ENCODE data around the gene MAB21L4. TPM values are rescaled to one million over a fixed set of nuclear protein-coding genes. Genes with fewer than 3 reads are reported as not detected.

The MAB21L4 gene
- total RNA-seq, 4 donors from 2014 or later, result 4.9 to 11.6 (median 9.8) TPM; not detected in 1

DNA sequence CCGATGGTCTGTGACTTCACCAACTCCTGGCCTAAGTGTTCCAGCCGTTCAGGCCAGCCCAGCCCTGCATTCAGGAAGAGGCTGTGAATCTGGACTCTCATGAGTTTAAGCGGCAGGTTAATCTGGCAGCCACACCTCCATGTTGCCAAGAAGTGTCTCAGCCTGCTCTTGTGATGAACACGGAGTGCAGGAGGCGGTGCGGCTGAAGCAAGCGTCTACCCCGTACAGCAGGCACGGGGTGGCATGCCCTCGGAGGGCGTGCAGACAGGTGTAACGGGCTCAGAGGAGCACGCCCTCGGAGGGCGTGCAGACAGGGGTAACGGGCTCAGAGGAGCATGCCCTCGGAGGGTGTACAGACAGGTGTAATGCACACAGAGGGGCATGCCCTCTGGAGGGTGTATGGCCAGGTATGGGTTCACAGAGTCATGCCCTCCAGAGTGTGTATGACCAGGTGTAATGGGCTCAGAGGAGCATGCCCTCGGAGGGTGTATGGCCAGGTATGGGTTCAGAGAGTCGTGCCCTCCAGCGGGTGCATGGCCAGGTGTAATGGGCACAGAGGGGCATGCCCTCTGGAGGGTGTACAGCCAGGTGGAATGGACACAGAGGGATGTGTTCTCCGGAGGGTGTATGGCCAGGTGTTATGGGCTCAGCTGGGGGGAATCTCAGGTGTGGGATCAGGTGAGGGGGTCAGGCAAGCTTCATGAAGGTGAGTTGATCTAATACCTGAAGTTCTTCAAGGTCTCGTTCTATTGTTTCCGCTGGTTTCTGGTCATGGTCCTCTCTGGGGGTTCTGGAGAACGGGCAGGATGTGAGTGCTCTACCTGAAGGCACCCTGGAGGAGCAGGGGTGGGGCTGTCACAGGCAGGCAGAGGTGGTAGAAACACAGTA is 32.8 kb upstream of the MAB21L4 start:
- peaks cover 0 to 4% (median 0%) of the 10 kb centered on the region in 4 donors for H3K4me1 ChIP-seq
- no peaks in the 10 kb centered on the region for H3K27me3 ChIP-seq
- in situ Hi-C loops (cut with MboI; ENCODE audit: low pct_ligation_motif_present in 1 of 4, low pct_unique_long_range_greater_than_20kb in 1 of 4, low sequenced_read_pairs in 3 of 4), result no loop called here
- no peak overlapping the region for H3K27ac ChIP-seq
- intact Hi-C loops (cut with DNase I; ENCODE audit: low total_unique reads), result no loop called here
- no peaks in the 10 kb centered on the region for H3K9me3 ChIP-seq
- H3K4me3 ChIP-seq, result no peak overlapping the region
- no peak for DNase-seq
- WGBS, 2 donors (ENCODE audit: low coverage in 1 of 2), result 81% methylated on average over 24 of the region's 24 CpGs; no CpG with 5 or more reads in 1 of the 2 donors
- H3K36me3 ChIP-seq, result no peaks in the 10 kb centered on the region
- TF ChIP-seq EP300 (IDR thresholded peaks at IDR 0.05; ENCODE audit: low read depth) (no peak), POLR2AphosphoS5 (IDR thresholded peaks at IDR 0.05) (no peak), POLR2A (IDR thresholded peaks at IDR 0.05) (no peak)
- TF ChIP-seq, protein P1, sequence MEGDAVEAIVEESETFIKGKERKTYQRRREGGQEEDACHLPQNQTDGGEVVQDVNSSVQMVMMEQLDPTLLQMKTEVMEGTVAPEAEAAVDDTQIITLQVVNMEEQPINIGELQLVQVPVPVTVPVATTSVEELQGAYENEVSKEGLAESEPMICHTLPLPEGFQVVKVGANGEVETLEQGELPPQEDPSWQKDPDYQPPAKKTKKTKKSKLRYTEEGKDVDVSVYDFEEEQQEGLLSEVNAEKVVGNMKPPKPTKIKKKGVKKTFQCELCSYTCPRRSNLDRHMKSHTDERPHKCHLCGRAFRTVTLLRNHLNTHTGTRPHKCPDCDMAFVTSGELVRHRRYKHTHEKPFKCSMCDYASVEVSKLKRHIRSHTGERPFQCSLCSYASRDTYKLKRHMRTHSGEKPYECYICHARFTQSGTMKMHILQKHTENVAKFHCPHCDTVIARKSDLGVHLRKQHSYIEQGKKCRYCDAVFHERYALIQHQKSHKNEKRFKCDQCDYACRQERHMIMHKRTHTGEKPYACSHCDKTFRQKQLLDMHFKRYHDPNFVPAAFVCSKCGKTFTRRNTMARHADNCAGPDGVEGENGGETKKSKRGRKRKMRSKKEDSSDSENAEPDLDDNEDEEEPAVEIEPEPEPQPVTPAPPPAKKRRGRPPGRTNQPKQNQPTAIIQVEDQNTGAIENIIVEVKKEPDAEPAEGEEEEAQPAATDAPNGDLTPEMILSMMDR (IDR thresholded peaks at IDR 0.05), result no peak

DNA sequence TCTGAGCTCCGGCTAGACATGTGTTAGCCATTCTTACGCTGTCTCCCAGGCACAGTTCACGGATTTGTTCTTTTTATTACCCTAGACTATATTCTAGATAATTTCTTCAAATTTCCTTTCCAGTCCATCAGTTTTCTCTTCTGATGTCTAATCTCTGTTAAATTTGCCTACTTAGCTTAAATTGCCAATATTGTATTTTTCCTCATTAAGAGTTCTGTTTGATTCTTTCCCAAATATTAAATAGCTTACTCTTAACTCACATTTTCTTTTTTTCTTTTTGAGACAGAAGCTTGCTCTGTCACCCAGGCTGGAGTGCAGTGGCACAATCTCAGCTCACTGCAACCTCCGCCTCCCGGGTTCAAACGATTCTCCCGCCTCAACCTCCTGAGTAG is 31.4 kb upstream of the MAB21L4 start:
- intact Hi-C loops (cut with DNase I; ENCODE audit: low total_unique reads), result no loop called here
- in situ Hi-C loops (cut with MboI; ENCODE audit: low pct_ligation_motif_present in 1 of 4, low pct_unique_long_range_greater_than_20kb in 1 of 4, low sequenced_read_pairs in 3 of 4), result no loop called here
- WGBS, 2 donors (ENCODE audit: low coverage in 1 of 2), result 86 to 87% methylated on average over 3 to 7 of the region's 7 CpGs
- no peaks in the 10 kb centered on the region for H3K9me3 ChIP-seq
- H3K27me3 ChIP-seq, result no peaks in the 10 kb centered on the region
- TF ChIP-seq POLR2AphosphoS5 (IDR thresholded peaks at IDR 0.05), result no peak
- no peak for TF ChIP-seq EP300 (IDR thresholded peaks at IDR 0.05; ENCODE audit: low read depth)
- TF ChIP-seq POLR2A (IDR thresholded peaks at IDR 0.05), result no peak
- TF ChIP-seq, protein P1 (IDR thresholded peaks at IDR 0.05), result no peak
- no peak for DNase-seq
- H3K27ac ChIP-seq, result peak overlapping the region in 1 of 4 donors; percentile 21
- peaks cover 0 to 4% (median 0%) of the 10 kb centered on the region in 4 donors for H3K4me1 ChIP-seq
- no peak overlapping the region for H3K4me3 ChIP-seq
- no peaks in the 10 kb centered on the region for H3K36me3 ChIP-seq

DNA sequence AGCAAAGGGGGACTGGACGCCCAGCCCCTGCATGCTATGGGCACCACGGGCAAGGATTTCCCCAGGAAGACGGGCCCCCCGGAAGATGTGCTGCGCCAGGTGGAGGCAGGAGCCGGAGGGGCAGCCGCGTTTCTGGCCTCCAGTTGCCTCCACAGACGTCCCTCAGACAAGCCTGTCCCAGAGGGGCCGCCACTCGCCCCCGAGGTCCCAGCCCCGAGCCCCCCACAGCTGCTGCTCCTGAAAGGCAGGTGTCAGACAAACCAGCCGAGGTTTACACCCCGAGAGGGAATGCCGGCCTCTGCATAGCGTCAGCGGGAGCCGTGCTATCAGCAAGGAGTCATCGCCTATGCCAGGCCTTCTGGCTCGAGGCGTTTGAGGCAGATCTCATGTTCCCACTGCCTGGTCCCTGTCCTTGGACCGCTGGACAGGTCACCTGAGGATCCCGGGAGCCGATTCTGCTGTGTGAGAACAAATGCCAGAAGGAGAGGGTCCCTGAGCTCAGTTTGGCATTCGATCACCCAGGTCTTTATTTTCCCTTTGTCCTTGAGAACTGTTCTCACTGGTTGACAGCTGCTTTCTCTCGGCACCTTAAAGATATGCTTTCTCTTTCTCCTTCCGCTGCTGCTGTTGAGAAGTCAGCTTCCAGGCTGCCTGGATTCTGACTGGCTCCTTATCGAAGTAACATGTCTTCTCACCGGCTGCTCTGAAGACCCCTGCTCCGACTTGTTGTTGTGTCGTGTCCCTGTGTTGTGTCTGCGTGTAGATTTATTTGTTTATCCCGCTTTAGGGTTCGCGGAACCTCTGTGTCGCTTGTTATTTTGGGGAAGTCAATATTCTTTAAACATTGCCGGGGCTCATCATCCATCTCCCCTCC is 30.8 kb upstream of the MAB21L4 start:
- in situ Hi-C loops (cut with MboI; ENCODE audit: low pct_ligation_motif_present in 1 of 4, low pct_unique_long_range_greater_than_20kb in 1 of 4, low sequenced_read_pairs in 3 of 4), result no loop called here
- no peak overlapping the region for H3K4me3 ChIP-seq

DNA sequence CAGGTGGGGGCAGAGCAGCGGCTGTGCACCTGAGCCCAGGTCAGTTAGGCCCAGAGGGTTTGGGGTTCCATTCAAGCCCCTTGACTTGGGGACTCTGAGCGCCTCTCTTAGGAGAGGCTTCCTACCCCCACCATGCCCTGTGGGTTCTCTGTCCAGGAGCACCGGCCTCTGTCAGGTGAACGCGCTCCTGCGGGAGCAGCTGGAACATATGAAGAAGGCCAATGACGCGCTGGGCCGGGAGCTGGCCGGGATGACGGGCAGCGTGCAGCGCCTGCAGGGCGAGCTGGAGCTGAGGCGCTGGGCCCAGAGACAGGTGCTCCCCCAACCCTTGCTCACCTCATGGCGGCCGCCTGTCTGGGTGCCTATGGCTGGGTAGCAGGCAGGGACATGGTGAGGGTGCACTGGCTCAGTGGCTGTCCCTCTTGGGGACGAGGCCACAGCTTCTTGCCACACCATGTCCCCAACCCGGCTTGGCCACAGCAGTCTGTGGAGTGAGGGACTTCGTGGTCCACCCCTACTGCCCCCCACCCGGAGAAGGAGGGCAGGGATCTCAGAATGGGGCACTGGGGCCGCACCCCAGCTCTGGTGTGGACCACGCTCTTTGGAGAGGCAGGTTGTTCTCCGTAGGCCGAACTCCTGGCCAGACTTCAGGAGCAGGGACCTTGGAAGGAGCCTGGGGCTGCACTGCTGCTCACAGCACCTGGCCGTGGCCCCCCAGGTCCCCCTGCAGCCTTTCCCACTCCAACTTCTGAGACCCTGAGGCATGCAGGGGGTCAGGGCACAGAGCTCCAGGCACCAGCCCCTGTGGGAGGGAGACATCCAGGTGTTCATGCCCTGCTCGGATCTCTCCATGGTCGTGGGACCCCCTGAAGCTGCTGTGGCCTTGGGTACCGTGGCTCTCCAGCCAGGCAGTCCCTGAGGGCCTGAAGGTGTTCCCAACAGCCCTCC is 29.9 kb upstream of the MAB21L4 start:
- no peak overlapping the region for H3K27ac ChIP-seq
- H3K4me3 ChIP-seq, result no peak overlapping the region
- in situ Hi-C loops (cut with MboI; ENCODE audit: low pct_ligation_motif_present in 1 of 4, low pct_unique_long_range_greater_than_20kb in 1 of 4, low sequenced_read_pairs in 3 of 4), result no loop called here
- WGBS, 2 donors (ENCODE audit: low coverage in 1 of 2), result 89% methylated on average over 20 of the region's 29 CpGs; no CpG with 5 or more reads in 1 of the 2 donors
- no peaks in the 10 kb centered on the region for H3K27me3 ChIP-seq
- intact Hi-C loops (cut with DNase I; ENCODE audit: low total_unique reads), result no loop called here
- TF ChIP-seq POLR2A (IDR thresholded peaks at IDR 0.05) (no peak), POLR2AphosphoS5 (IDR thresholded peaks at IDR 0.05) (no peak), EP300 (IDR thresholded peaks at IDR 0.05; ENCODE audit: low read depth) (no peak)
- TF ChIP-seq, protein P1 (IDR thresholded peaks at IDR 0.05), result no peak
- H3K36me3 ChIP-seq, result no peaks in the 10 kb centered on the region
- H3K4me1 ChIP-seq, result peaks cover 0 to 4% (median 0%) of the 10 kb centered on the region in 4 donors
- no peaks in the 10 kb centered on the region for H3K9me3 ChIP-seq
- peak; percentile 7 for DNase-seq

More for the DNA sequence above, 30.8 kb upstream of the MAB21L4 start:
- intact Hi-C loops (cut with DNase I; ENCODE audit: low total_unique reads), result no loop called here
- Histone ChIP-seq H3K36me3 (no peaks in the 10 kb centered on the region), H3K9me3 (no peaks in the 10 kb centered on the region), H3K27ac (peak overlapping the region in 1 of 4 donors; percentile 21), H3K27me3 (no peaks in the 10 kb centered on the region), H3K4me1 (peaks cover 0 to 4% (median 0%) of the 10 kb centered on the region in 4 donors)
- 20 to 60% methylated on average over 1 to 37 of the region's 38 CpGs for WGBS, 2 donors (ENCODE audit: low coverage in 1 of 2)
- no peak for TF ChIP-seq POLR2A (IDR thresholded peaks at IDR 0.05)
- TF ChIP-seq POLR2AphosphoS5 (IDR thresholded peaks at IDR 0.05), result no peak
- DNase-seq, result peak; percentile 8

Data from transverse colon (tissue), 4 donors.